SU-DHL-6 (cell line): Measurements from ENCODE around the gene OPN1SW.

ENCODE experiments used
- CTCF ChIP-seq: fragments of 200-600 bp; sonication (generic); IDR thresholded peaks from one replicate; pipeline ENCODE4 v1.5.1; 2017; ENCODE audit warnings: antibody characterized with exemption, mild to moderate bottlenecking, low read length, moderate library complexity; ENCODE audit not compliant: insufficient read depth, poor library complexity, severe bottlenecking
- EZH2phosphoT487 ChIP-seq: fragments of 200-600 bp; sonication (generic), shearing (Covaris generic); conservative IDR thresholded peaks from 2 replicates; pipeline ENCODE4 v1.6.1; 2018; ENCODE audit warnings: mild to moderate bottlenecking, antibody characterized with exemption, low read length, moderate library complexity, mixed read lengths

DNA sequence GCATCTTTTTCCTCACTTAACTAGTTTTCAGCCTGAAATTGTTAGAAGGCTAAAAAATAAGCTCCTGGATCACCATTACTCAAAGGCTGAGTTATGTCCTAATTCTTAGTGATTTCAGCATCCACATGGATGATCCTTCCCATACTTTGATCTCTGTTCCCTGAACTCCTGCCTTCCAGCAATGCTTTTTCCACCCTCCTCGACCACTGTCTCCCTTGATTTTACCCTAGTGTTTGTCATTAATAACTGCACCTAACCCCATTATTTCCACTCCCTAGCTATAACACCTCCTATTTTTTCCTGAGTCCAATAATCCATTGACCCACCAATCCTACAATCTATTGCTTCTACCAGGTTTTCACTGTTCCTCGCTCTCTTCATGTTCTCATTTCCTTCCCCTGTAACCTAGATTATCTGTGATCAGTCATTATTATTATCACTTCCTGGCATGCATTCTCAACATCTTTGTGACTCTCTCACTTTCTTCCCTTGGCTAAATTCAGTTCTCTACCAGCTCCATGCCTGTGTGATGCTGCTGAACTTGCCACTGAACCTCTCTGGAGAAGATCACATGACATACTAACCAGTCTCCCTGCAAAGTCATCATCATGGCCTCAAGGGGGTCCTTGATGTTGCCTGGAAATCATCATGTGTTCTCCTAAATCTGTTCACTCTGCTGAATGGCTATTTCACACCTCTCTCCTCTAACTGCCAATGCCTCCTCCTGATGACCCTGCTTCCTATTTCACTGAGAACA, 42.9 kb downstream of the OPN1SW start:
- TF ChIP-seq CTCF (no peak), EZH2phosphoT487 (no peak)
